GM18505 (cell line): Measurements from ENCODE around the gene PHYKPL.

ENCODE experiments used
- ATAC-seq: cut with Tn5 transposase; IDR thresholded peaks from one replicate; pipeline ENCODE4 v1.9.1; 2021; ENCODE audit not compliant: unreplicated experiment
- POLR2A ChIP-seq: IDR thresholded peaks from 4 replicates; pipeline ENCODE4 v1.6.1; 2011; ENCODE audit warnings: borderline replicate concordance; ENCODE audit not compliant: insufficient read depth, insufficient read length; ENCODE audit errors: extremely low read depth

PHYKPL gene

GRCh38 chr5:178174456-178174855, 58.1 kb downstream of the PHYKPL start:
- no peak for TF ChIP-seq POLR2A
- ATAC-seq, result no peak

GRCh38 chr5:178170455-178170854, 62.1 kb downstream of the PHYKPL start:
- ATAC-seq, result no peak

DNA sequence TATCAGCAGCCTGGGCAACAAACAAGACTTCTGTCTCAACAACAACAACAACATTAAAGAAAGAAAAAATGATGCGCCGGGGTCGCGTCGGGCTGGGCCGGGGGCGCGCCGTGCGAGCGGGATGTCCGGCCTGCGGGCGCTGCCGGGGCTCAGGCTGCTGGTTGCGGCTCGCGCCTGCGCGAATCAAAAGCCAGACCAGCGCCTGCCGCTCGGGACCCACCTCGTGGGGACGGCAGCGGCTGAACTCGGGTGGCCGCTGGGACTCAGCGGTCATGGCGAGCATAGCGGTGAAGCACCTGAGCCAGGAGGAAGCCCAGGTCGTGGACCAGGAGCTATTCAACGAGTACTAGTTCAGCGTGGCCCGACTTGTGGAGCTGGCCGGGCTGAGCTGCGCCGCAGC, 67.0 kb downstream of the PHYKPL start:
- ATAC-seq, result no peak
- TF ChIP-seq POLR2A, result no peak

More at GRCh38 chr5:178170455-178170854, 62.1 kb downstream of the PHYKPL start:
- TF ChIP-seq POLR2A, result no peak

GRCh38 chr5:178163772-178164735, 68.5 kb downstream of the PHYKPL start:
- no peak for TF ChIP-seq POLR2A

GRCh38 chr5:178162481-178162880, 70.1 kb downstream of the PHYKPL start:
- no peak for TF ChIP-seq POLR2A
- ATAC-seq, result no peak

More at GRCh38 chr5:178163772-178164735, 68.5 kb downstream of the PHYKPL start:
- peak; percentile 87 for ATAC-seq

DNA sequence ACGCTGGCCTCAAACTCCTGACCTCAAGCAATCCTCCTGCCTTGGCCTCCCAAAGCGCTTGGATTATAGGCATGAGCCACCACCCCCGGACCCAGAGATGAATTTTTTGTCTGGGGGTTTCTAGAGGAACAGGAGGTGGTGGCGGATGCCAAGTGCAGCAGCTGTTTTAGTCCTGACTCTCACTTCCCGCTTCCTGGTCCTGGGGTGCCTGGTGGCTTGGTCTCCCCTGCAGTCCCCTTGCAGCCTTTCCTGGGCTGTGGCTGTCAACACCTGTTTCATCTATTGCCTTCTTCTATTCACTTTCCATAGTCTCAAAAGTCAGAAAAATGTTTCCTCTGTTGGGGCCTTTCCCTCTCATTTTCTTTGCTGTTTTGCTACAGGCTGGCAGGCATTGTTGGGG, 72.4 kb downstream of the PHYKPL start:
- ATAC-seq, result no peak
- no peak for TF ChIP-seq POLR2A
